Activated CD4-positive, alpha-beta memory T cell treated with anti-CD3 and anti-CD28 coated beads, Interleukin-2, amount 10 ng/mL, durations not matched to agents 7 days and 5 days (primary cell): ENCODE results near the gene CBX8. TPM values are rescaled to one million over a fixed set of nuclear protein-coding genes. Genes with fewer than 3 reads are reported as not detected.

Source experiments
- CTCF ChIA-PET: fragments of 350-600 bp; sonication (Branson Sonifier 250); formaldehyde crosslinking; loops from one replicate; lab custom pipeline; 2021; ENCODE audit warnings: antibody characterized with exemption, inconsistent platforms; lab: Charles Lee
- POLR2A ChIA-PET: fragments of 350-600 bp; sonication (Branson Sonifier 250); formaldehyde crosslinking; loops from one replicate; lab custom pipeline; 2021; ENCODE audit warnings: antibody characterized with exemption; lab: Charles Lee
- DNase-seq: peaks from one replicate; pipeline ENCODE4 v3.0.0-alpha.2; 2020
- H3K27ac Mint-ChIP-seq: one replicate; pipeline ENCODE4 v1.8.0; 2021; ENCODE audit warnings: mild to moderate bottlenecking, mixed read lengths
- H3K27me3 Mint-ChIP-seq: one replicate; pipeline ENCODE4 v1.8.0; 2021; ENCODE audit warnings: mixed read lengths
- H3K36me3 Mint-ChIP-seq: one replicate; pipeline ENCODE4 v1.8.0; 2021; ENCODE audit warnings: low read depth, mixed read lengths
- H3K4me1 Mint-ChIP-seq: one replicate; pipeline ENCODE4 v1.8.0; 2021; ENCODE audit warnings: mixed read lengths
- H3K4me3 Mint-ChIP-seq: one replicate; pipeline ENCODE4 v1.8.0; 2021; ENCODE audit warnings: mild to moderate bottlenecking, mixed read lengths
- H3K9me3 Mint-ChIP-seq: one replicate; pipeline ENCODE4 v1.8.0; 2021; ENCODE audit warnings: mixed read lengths
- total RNA-seq, 2 experiments: library from RNA; stranded (reverse); gene quantifications; one replicate each; pipeline ENCODE4 v1.2.3, GENCODE V29; 2021

Gene CBX8
- total RNA-seq, 2 experiments from 2014 or later, result 5.7 to 6.7 TPM

GRCh38 chr17:79833110-79833450, 36.2 kb upstream of the CBX8 start:
- Mint-ChIP-seq H3K9me3 (no peaks in the 10 kb centered on the region), H3K27ac (no peak overlapping the region), H3K36me3 (peaks cover 34% of the 10 kb centered on the region), H3K4me3 (no peak overlapping the region), H3K4me1 (peaks cover 31% of the 10 kb centered on the region), H3K27me3 (peaks cover 10% of the 10 kb centered on the region)
- no peak for DNase-seq
- POLR2A ChIA-PET, result interaction anchor here (1.5 kb wide), 1 partner anchor 20 kb away, joined by 3 read pairs; no protein-coding TSS in a partner anchor
- CTCF ChIA-PET, result interaction anchor here (0.7 to 1.5 kb wide), 3 partner anchors 25 to 991 kb away, joined by 3 to 5 read pairs (median 4); no protein-coding TSS in a partner anchor

DNA sequence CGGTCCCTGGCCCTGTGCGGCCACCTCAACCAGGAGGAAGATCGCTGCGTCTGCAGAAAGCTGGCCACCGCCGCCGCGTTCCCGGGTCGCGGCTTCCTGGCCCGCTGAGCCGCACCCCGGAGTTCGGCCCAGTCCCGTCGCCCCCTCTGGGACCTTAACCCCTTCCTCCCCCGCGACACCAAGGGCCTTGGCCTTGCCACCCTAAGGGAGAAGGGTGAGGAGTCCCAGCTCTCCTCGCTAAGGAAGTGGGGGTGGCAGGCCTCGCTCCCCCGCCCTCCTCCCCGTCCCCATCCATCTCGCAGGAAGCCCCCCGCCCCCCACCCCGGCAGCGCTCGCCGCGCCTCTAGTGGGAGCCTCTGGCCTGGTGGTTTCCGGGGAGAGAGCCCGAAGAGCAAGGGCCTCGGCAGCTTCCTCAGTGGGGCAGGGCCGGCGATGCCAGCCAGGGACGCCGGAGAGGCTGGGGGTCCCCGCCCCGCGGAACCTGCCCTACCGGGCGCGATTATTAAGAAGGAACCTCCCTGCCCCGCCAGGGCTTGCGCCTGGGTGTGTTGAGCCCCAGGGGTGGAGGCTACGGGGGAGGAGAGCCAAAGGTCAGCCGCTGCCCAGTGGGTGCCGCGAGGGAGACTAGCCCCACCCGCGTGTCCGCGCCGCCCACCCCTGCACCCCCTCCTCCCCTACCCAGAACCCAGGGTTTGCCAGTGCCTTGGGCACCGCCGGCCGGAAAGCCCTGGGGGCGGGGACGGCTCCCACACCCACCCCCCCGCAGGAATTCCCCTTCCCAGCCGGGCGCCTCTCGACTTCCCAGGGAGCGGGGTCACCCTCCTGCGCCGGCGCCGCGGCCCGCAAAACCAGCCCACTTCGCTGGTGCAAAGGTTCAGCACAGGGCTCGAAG, 35.6 kb upstream of the CBX8 start:
- ChIA-PET CTCF (interaction anchor here (0.7 to 1.5 kb wide), 3 partner anchors 24 to 992 kb away, joined by 3 to 5 read pairs (median 4); no protein-coding TSS in a partner anchor), POLR2A (interaction anchor here (1.5 kb wide), 1 partner anchor 20 kb away, joined by 3 read pairs; no protein-coding TSS in a partner anchor)
- H3K27me3 Mint-ChIP-seq, result peaks cover 10% of the 10 kb centered on the region
- DNase-seq, result no peak
- H3K36me3 Mint-ChIP-seq, result peaks cover 30% of the 10 kb centered on the region
- H3K4me1 Mint-ChIP-seq, result peaks cover 27% of the 10 kb centered on the region
- no peak overlapping the region for H3K4me3 Mint-ChIP-seq
- no peak overlapping the region for H3K27ac Mint-ChIP-seq
- H3K9me3 Mint-ChIP-seq, result no peaks in the 10 kb centered on the region

DNA sequence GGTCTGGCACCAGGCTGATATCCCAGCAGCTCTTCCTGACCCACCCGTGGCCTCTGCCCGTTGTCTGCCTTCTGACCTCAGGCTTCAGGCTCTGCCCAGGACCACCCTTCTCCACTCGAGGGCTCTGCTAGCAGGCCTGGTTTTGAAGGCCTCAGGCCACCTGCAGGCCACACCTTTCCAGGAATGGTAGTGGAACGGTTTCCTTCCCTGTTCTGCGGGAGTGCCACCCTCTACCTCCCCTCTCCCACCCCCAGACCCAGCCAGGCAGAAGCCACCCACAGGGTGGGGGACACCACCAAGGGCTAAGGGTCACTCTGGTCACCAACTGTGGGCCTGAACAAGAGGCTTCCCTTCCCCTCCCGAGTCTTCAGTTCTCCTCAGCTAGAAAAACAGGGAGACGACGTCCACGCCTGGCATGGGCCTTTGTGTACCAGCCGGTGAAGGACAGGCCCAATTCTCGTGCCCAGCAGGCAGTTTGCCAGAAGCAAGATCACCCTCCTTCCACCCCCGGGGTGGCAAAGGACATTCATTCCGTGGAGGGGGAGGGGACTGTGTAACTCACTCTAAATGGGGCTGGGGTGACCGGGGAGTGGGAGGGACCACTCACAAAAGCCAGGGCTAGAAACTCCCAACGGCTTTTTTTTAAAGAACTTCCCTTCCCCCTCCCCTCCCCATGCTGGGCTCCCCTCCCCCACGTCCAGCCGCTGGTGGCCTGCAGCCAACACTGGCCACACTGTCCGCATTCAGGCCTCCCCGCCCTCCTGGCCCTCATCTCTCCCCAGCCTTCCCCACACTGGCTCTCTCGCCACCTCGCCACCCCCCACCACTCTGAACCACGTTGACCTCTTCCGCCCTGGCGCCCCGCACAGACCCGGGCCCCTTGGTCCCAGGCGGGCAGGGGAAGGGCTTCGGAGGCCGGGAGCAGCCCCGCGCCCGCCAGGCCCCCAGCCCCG, 34.7 kb upstream of the CBX8 start:
- no peaks in the 10 kb centered on the region for H3K9me3 Mint-ChIP-seq
- H3K4me3 Mint-ChIP-seq, result no peak overlapping the region
- DNase-seq, result no peak
- no peak overlapping the region for H3K27ac Mint-ChIP-seq
- H3K36me3 Mint-ChIP-seq, result peaks cover 23% of the 10 kb centered on the region
- ChIA-PET CTCF (no interaction called here), POLR2A (interaction anchor here (1.5 kb wide), 1 partner anchor 19 kb away, joined by 3 read pairs; no protein-coding TSS in a partner anchor)
- peaks cover 10% of the 10 kb centered on the region for H3K27me3 Mint-ChIP-seq
- H3K4me1 Mint-ChIP-seq, result peaks cover 21% of the 10 kb centered on the region

GRCh38 chr17:79830763-79831264, 33.9 kb upstream of the CBX8 start:
- DNase-seq, result no peak
- CTCF ChIA-PET, result interaction anchor here (0.5 to 1.5 kb wide), 2 partner anchors 10 to 37 kb away, joined by 3 to 4 read pairs; no protein-coding TSS in a partner anchor
- no peak overlapping the region for H3K4me3 Mint-ChIP-seq
- H3K27ac Mint-ChIP-seq, result no peak overlapping the region
- POLR2A ChIA-PET, result interaction anchor here (1.3 kb wide), 1 partner anchor 20 kb away, joined by 3 read pairs; no protein-coding TSS in a partner anchor
- H3K9me3 Mint-ChIP-seq, result no peaks in the 10 kb centered on the region
- peaks cover 10% of the 10 kb centered on the region for H3K27me3 Mint-ChIP-seq
- H3K36me3 Mint-ChIP-seq, result peaks cover 21% of the 10 kb centered on the region
- peaks cover 26% of the 10 kb centered on the region for H3K4me1 Mint-ChIP-seq

GRCh38 chr17:79830303-79830702, 33.4 kb upstream of the CBX8 start:
- no peak overlapping the region for H3K27ac Mint-ChIP-seq
- peaks cover 18% of the 10 kb centered on the region for H3K36me3 Mint-ChIP-seq
- peaks cover 10% of the 10 kb centered on the region for H3K27me3 Mint-ChIP-seq
- no peak for DNase-seq
- ChIA-PET CTCF (interaction anchor here (0.5 to 1.5 kb wide), 2 partner anchors 10 to 36 kb away, joined by 3 to 4 read pairs; no protein-coding TSS in a partner anchor), POLR2A (interaction anchor here (1.3 kb wide), 1 partner anchor 20 kb away, joined by 3 read pairs; no protein-coding TSS in a partner anchor)
- no peaks in the 10 kb centered on the region for H3K9me3 Mint-ChIP-seq
- H3K4me1 Mint-ChIP-seq, result peaks cover 29% of the 10 kb centered on the region
- H3K4me3 Mint-ChIP-seq, result no peak overlapping the region

- peaks cover 12% of the 10 kb centered on the region for H3K27me3 Mint-ChIP-seq
- H3K4me3 Mint-ChIP-seq, result no peak overlapping the region
- POLR2A ChIA-PET, result interaction anchor here (1.3 kb wide), 1 partner anchor 19 kb away, joined by 3 read pairs; no protein-coding TSS in a partner anchor
- peaks cover 23% of the 10 kb centered on the region for H3K4me1 Mint-ChIP-seq
- no peaks in the 10 kb centered on the region for H3K9me3 Mint-ChIP-seq
- H3K36me3 Mint-ChIP-seq, result peaks cover 10% of the 10 kb centered on the region
- CTCF ChIA-PET, result interaction anchor here (1.4 to 1.5 kb wide), 2 partner anchors 10 to 11 kb away, joined by 3 to 5 read pairs; partner anchors contain the start of gene CBX4
- H3K27ac Mint-ChIP-seq, result no peak overlapping the region
- no peak for DNase-seq
Observed at GRCh38 chr17:79829457-79829856, 32.6 kb upstream of the CBX8 start.

DNA sequence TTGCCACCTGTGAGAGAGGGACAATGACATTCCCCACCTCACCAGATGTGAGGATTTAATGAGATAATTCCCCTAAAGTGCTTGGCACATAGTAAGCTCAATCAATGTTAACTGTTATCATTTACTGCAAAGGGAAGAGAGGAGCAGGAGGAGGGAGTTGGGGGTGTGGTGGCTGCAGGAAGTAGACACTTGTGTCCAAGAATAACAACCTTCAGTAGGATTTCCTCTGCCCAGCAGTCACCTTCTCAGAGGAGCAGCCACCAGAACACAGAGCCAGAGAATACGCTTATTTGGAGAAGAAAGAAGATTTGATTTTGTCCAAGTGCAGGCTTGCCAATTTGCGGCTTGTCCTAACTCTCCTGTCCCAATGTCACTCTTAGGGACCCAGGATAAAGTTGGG, 32.1 kb upstream of the CBX8 start:
- ChIA-PET CTCF (interaction anchor here (1.4 kb wide), 1 partner anchor 10 kb away, joined by 5 read pairs; the partner anchor contains the start of gene CBX4), POLR2A (interaction anchor here (1.8 kb wide), 1 partner anchor 8 kb away, joined by 9 read pairs; no protein-coding TSS in a partner anchor)
- no peak for DNase-seq
- H3K4me1 Mint-ChIP-seq, result peaks cover 23% of the 10 kb centered on the region
- H3K36me3 Mint-ChIP-seq, result peaks cover 7% of the 10 kb centered on the region
- H3K27ac Mint-ChIP-seq, result no peak overlapping the region
- H3K27me3 Mint-ChIP-seq, result peaks cover 14% of the 10 kb centered on the region
- no peak overlapping the region for H3K4me3 Mint-ChIP-seq
- no peaks in the 10 kb centered on the region for H3K9me3 Mint-ChIP-seq

- H3K4me3 Mint-ChIP-seq, result no peak overlapping the region
- H3K27me3 Mint-ChIP-seq, result peaks cover 19% of the 10 kb centered on the region
- POLR2A ChIA-PET, result interaction anchor here (1.8 kb wide), 1 partner anchor 10 kb away, joined by 9 read pairs; no protein-coding TSS in a partner anchor
- H3K9me3 Mint-ChIP-seq, result no peaks in the 10 kb centered on the region
- no peaks in the 10 kb centered on the region for H3K36me3 Mint-ChIP-seq
- H3K27ac Mint-ChIP-seq, result no peak overlapping the region
- no peak for DNase-seq
- peaks cover 19% of the 10 kb centered on the region for H3K4me1 Mint-ChIP-seq
- CTCF ChIA-PET, result interaction anchor here (1.9 to 2.4 kb wide), 2 partner anchors 8 to 12 kb away, joined by 8 to 9 read pairs; partner anchors contain the start of gene CBX4
Observed at GRCh38 chr17:79826841-79827578, 30.1 kb upstream of the CBX8 start.

- Mint-ChIP-seq H3K4me1 (peaks cover 19% of the 10 kb centered on the region), H3K36me3 (no peaks in the 10 kb centered on the region), H3K9me3 (no peaks in the 10 kb centered on the region), H3K27me3 (peaks cover 22% of the 10 kb centered on the region), H3K4me3 (no peak overlapping the region), H3K27ac (no peak overlapping the region)
- DNase-seq, result no peak
- ChIA-PET CTCF (interaction anchor here (1.9 to 2.4 kb wide), 2 partner anchors 9 to 13 kb away, joined by 8 to 9 read pairs; partner anchors contain the start of gene CBX4), POLR2A (interaction anchor here (1.3 kb wide), 1 partner anchor 11 kb away, joined by 3 read pairs; no protein-coding TSS in a partner anchor)
Observed at GRCh38 chr17:79826204-79826680, 29.4 kb upstream of the CBX8 start.

- POLR2A ChIA-PET, result interaction anchor here (1.1 to 1.3 kb wide), 2 partner anchors 10 to 11 kb away, joined by 3 to 4 read pairs; no protein-coding TSS in a partner anchor
- Mint-ChIP-seq H3K4me3 (no peak overlapping the region), H3K27ac (no peak overlapping the region), H3K9me3 (no peaks in the 10 kb centered on the region), H3K36me3 (no peaks in the 10 kb centered on the region), H3K4me1 (peaks cover 19% of the 10 kb centered on the region), H3K27me3 (peaks cover 27% of the 10 kb centered on the region)
- DNase-seq, result no peak
- CTCF ChIA-PET, result interaction anchor here (1.8 to 2.4 kb wide), 2 partner anchors 10 to 79 kb away, joined by 4 to 9 read pairs; no protein-coding TSS in a partner anchor
Observed at GRCh38 chr17:79825580-79825921, 28.7 kb upstream of the CBX8 start.
